Endothelial cell of umbilical vein (primary cell): ENCODE data around the gene ADGRL3. TPM values are rescaled to one million over a fixed set of nuclear protein-coding genes. Genes with fewer than 3 reads are reported as not detected.

Experiments used
- BruUV-seq: library from RNA; stranded (reverse); fragments of 400-500 nt; replicated peaks from 2 replicates; lab custom pipeline; 2021; lab: Mats Ljungman, UMichigan
- CTCF ChIA-PET: fragments of 300-600, 350-600 bp; sonication (Branson Sonifier 250); formaldehyde crosslinking; loops from one replicate; lab custom pipeline; 2021; ENCODE audit warnings: antibody characterized with exemption, inconsistent platforms; lab: Charles Lee
- POLR2A ChIA-PET: fragments of 300-600, 350-600 bp; sonication (Branson Sonifier 250); formaldehyde crosslinking; loops from one replicate; lab custom pipeline; 2021; ENCODE audit warnings: antibody characterized with exemption, inconsistent platforms; lab: Charles Lee
- DNase-seq: peaks from one replicate; pipeline ENCODE4 v3.0.0-alpha.2; 2011; ENCODE audit warnings: low read depth, low spot score
- FAIRE-seq: peaks from 2 replicates; lab custom pipeline; 2011; peaks lifted over from hg19 to GRCh38; lab: Jason Lieb, UNC
- H2AFZ ChIP-seq: 2 replicates; pipeline ENCODE4 v1.6.0; 2012; ENCODE audit warnings: low read depth, low read length, control low read depth, inconsistent platforms
- H3K27ac ChIP-seq: 2 replicates; pipeline ENCODE4 v1.5.1; 2011; ENCODE audit warnings: low read depth, mild to moderate bottlenecking, control low read depth, low read length, moderate library complexity; ENCODE audit not compliant: insufficient read depth
- H3K27me3 ChIP-seq, 2 experiments: 2 replicates each; pipeline versions ENCODE4 v1.6.0 to v1.6.1; 2011; ENCODE audit warnings: low read length in 2 of 2, mixed read lengths in 1 of 2; ENCODE audit not compliant: control insufficient read depth in 2 of 2, insufficient read depth in 2 of 2
- H3K36me3 ChIP-seq, 2 experiments: 2 replicates in 1 of 2; 3 replicates in 1 of 2; pipeline ENCODE4 v1.5.1; 2011; ENCODE audit warnings: low read length in 2 of 2, mild to moderate bottlenecking in 1 of 2, moderate library complexity in 1 of 2; ENCODE audit not compliant: control insufficient read depth in 2 of 2, insufficient read depth in 2 of 2; ENCODE audit errors: extremely low read depth in 1 of 2
- H3K4me1 ChIP-seq: 3 replicates; pipeline ENCODE4 v1.5.1; 2011; ENCODE audit warnings: mild to moderate bottlenecking, low read length; ENCODE audit not compliant: control insufficient read depth, insufficient read depth; ENCODE audit errors: extremely low read depth
- H3K4me2 ChIP-seq: 2 replicates; pipeline ENCODE4 v1.6.1; 2011; ENCODE audit warnings: low read length, control low read depth, mixed read lengths; ENCODE audit not compliant: insufficient read depth
- H3K4me3 ChIP-seq, 3 experiments: fragments of 200-600 bp in 1 of 3; sonication (generic), shearing (Covaris generic) in 1 of 3; replicated peaks in 1 of 3; 2 replicates each; pipeline ENCODE4 v1.5.1; 2011 to 2016; ENCODE audit warnings: control low read depth in 3 of 3, low read length in 3 of 3, mild to moderate bottlenecking in 2 of 3, inconsistent platforms in 1 of 3, low read depth in 1 of 3, moderate library complexity in 1 of 3; ENCODE audit not compliant: insufficient read depth in 1 of 3
- H3K79me2 ChIP-seq: 2 replicates; pipeline ENCODE4 v1.6.0; 2012; ENCODE audit warnings: low read length, inconsistent platforms; ENCODE audit not compliant: control insufficient read depth, insufficient read depth
- H3K9ac ChIP-seq: replicated peaks from 2 replicates; pipeline ENCODE3; 2011; ENCODE audit warnings: low read length, control low read depth; ENCODE audit not compliant: insufficient read depth; ENCODE audit errors: extremely low read depth
- H3K9me1 ChIP-seq: replicated peaks from 3 replicates; pipeline ENCODE4 v1.6.0; 2011; ENCODE audit warnings: mild to moderate bottlenecking, low read length; ENCODE audit not compliant: control insufficient read depth, insufficient read depth; ENCODE audit errors: extremely low read depth
- H3K9me3 ChIP-seq: replicated peaks from 2 replicates; pipeline ENCODE4 v1.5.1; 2012; ENCODE audit warnings: low read length, inconsistent platforms; ENCODE audit not compliant: control insufficient read depth, insufficient read depth
- H4K20me1 ChIP-seq: replicated peaks from 2 replicates; pipeline ENCODE3; 2011; ENCODE audit warnings: mild to moderate bottlenecking, low read length; ENCODE audit not compliant: control insufficient read depth, insufficient read depth; ENCODE audit errors: extremely low read depth
- MYC ChIP-seq: IDR thresholded peaks from one replicate; pipeline ENCODE4 v1.6.1; 2011; ENCODE audit warnings: mild to moderate bottlenecking, low read depth, low read length
- dilution Hi-C: fragments of 300-500 bp; cut with MboI; formaldehyde crosslinking; loops from one replicate; pipeline ENCODE4 v1.15.0; 2019; ENCODE audit warnings: low sequenced_read_pairs; ENCODE audit not compliant: extremely low pct_ligation_motif_present
- intact Hi-C: fragments of 100-400 bp; cut with micrococcal nuclease; formaldehyde crosslinking; loops from one replicate; pipeline ENCODE4 v1.10.0; 2022
- polyA plus RNA-seq, 4 experiments: library from polyadenylated mRNA; depleted of rRNA in 3 of 4; stranded (reverse) in 3 of 4; unstranded in 1 of 4; fragments of >200 nt; gene quantifications; 2 replicates each; pipeline versions ENCODE4 v1.2.1 to v1.2.3, GENCODE V29; 2011 to 2012; ENCODE audit warnings: missing spikeins in 1 of 4
- total RNA-seq: library from RNA; stranded (reverse); gene quantifications from 2 replicates; pipeline ENCODE4 v1.2.3, GENCODE V29; 2021
- TF ChIP-seq, protein P1 (sequence below), 2 donors: IDR thresholded peaks; 1 replicate in 1 of 2; 2 replicates in 1 of 2; pipeline ENCODE4 v1.5.1; 2011; ENCODE audit warnings: low read length in 2 of 2, mild to moderate bottlenecking in 2 of 2, moderate library complexity in 2 of 2, control low read depth in 1 of 2, inconsistent platforms in 1 of 2, low read depth in 1 of 2; ENCODE audit not compliant: insufficient read depth in 1 of 2; ENCODE audit errors: extremely low read depth in 1 of 2
- TF ChIP-seq, protein P2 (sequence below): IDR thresholded peaks from 2 replicates; pipeline ENCODE4 v1.6.1; 2011; ENCODE audit not compliant: insufficient read depth, insufficient read length

The ADGRL3 gene
- total and polyA plus RNA-seq, 2 donors (not counting 3 experiments of a cell fraction or from before 2014, with no cell fraction given): not detected

DNA sequence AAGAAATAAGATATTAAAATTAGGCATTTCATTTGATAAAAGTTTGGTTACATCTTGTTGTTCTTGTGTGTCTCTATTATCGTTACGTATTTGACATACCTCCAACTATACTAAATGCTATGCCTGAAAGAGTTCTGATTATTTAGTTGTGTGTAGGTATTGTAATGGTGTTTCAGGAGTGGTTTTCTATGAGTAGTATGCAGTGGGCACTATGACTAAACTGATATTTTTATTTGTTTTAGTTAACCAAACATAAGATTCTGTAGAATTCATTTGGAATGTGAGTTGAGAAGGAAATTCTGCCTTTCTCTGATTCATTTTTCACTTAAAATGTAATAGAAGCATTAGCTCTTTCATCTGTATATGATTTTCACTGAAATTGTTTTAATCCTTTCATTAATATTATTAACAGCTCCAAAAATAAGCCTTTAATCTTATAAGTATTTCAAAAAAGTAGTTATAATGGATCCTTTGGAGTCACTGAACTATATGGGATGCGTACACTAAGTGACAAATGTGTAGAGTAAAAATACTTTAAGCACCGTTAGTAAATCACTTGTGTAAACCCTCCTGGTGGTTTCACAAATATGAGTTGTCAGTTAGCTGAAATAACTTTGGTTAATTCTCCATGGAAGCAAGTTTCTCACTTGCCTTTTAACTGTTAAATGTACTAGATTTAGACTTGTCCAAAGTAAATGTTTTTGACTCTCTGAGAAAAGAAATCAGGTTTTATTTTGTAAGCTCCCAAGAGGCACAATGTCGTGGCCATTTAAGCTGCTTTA is 388.7 kb downstream of the ADGRL3 start:
- H3K4me3 ChIP-seq: no peak overlapping the region
- no peaks in the 10 kb centered on the region for H3K27me3 ChIP-seq
- no peaks in the 10 kb centered on the region for H3K79me2 ChIP-seq
- POLR2A ChIA-PET: no interaction called here
- intact Hi-C loops: no loop called here
- H3K9me3 ChIP-seq: no peaks in the 10 kb centered on the region
- H4K20me1 ChIP-seq: no peaks in the 10 kb centered on the region
- H3K4me2 ChIP-seq: no peak overlapping the region
- H3K27ac ChIP-seq: no peak overlapping the region
- TF ChIP-seq, protein P1, sequence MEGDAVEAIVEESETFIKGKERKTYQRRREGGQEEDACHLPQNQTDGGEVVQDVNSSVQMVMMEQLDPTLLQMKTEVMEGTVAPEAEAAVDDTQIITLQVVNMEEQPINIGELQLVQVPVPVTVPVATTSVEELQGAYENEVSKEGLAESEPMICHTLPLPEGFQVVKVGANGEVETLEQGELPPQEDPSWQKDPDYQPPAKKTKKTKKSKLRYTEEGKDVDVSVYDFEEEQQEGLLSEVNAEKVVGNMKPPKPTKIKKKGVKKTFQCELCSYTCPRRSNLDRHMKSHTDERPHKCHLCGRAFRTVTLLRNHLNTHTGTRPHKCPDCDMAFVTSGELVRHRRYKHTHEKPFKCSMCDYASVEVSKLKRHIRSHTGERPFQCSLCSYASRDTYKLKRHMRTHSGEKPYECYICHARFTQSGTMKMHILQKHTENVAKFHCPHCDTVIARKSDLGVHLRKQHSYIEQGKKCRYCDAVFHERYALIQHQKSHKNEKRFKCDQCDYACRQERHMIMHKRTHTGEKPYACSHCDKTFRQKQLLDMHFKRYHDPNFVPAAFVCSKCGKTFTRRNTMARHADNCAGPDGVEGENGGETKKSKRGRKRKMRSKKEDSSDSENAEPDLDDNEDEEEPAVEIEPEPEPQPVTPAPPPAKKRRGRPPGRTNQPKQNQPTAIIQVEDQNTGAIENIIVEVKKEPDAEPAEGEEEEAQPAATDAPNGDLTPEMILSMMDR (IDR thresholded peaks at IDR 0.05; ENCODE audit: extremely low read depth in 1 of 2, insufficient read depth in 1 of 2, low read depth in 1 of 2, low read length in 2 of 2): no peak
- TF ChIP-seq, protein P2, sequence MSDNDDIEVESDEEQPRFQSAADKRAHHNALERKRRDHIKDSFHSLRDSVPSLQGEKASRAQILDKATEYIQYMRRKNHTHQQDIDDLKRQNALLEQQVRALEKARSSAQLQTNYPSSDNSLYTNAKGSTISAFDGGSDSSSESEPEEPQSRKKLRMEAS: no peak
- no peaks in the 10 kb centered on the region for H3K9me1 ChIP-seq
- H3K4me1 ChIP-seq: no peaks in the 10 kb centered on the region
- no peak overlapping the region for H2AFZ ChIP-seq
- H3K36me3 ChIP-seq: no peaks in the 10 kb centered on the region
- DNase-seq (no peak), FAIRE-seq (no peak)
- no TSS peak for BruUV-seq
- CTCF ChIA-PET: no interaction called here
- dilution Hi-C loops: no loop called here
- H3K9ac ChIP-seq: no peak overlapping the region

DNA sequence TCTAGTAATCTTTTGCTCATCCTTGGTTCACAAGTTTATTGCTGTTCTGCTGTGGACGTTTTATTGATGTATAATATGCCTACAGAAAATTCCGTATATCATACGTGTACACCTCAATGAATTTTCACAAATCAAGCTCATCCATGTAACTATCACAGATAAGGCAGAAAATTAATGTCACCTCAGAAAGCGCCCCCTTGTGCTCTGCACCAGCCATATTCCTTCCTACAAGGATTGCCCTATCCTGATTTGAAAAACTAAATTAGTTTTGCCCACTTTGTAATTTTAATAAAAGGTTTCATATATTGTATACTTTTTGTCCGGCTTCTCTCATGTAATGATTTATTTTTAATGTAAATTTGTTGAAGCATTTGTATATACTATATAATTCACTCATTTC is 390.8 kb downstream of the ADGRL3 start:
- no peak overlapping the region for H3K27ac ChIP-seq
- FAIRE-seq (no peak), DNase-seq (no peak)
- dilution Hi-C loops (no loop called here), intact Hi-C loops (no loop called here)
- TF ChIP-seq MYC: no peak
- CTCF ChIA-PET: interaction anchor here (1.3 kb wide), 1 partner anchor 10 kb away, joined by 4 read pairs; no protein-coding TSS in a partner anchor
- H3K79me2 ChIP-seq: no peaks in the 10 kb centered on the region
- POLR2A ChIA-PET: no interaction called here
- no peaks in the 10 kb centered on the region for H3K36me3 ChIP-seq
- H3K4me1 ChIP-seq: no peaks in the 10 kb centered on the region
- no peak overlapping the region for H2AFZ ChIP-seq
- H3K4me3 ChIP-seq: no peak overlapping the region
- no peak overlapping the region for H3K4me2 ChIP-seq
- no peak overlapping the region for H3K9ac ChIP-seq
- no TSS peak for BruUV-seq
- no peaks in the 10 kb centered on the region for H3K27me3 ChIP-seq
- no peaks in the 10 kb centered on the region for H3K9me3 ChIP-seq
- no peaks in the 10 kb centered on the region for H4K20me1 ChIP-seq
- H3K9me1 ChIP-seq: no peaks in the 10 kb centered on the region
